ENCODE measurements around the gene KCTD1.
"Not testable (repeated sequence)": the region's sequence is repeated elsewhere in the genome, so short reads cannot be mapped to it uniquely, and the experiment has no call there.

KCTD1 gene

GRCh38 chr18:26455639-26456038, 92.7 kb downstream of the KCTD1 start:
- DNase-seq = no peak

- no peak for DNase-seq
Measured at GRCh38 chr18:26454616-26455015, 93.7 kb downstream of the KCTD1 start.

GRCh38 chr18:26454192-26454591, 94.2 kb downstream of the KCTD1 start:
- DNase-seq = no peak

GRCh38 chr18:26453386-26453901, 94.9 kb downstream of the KCTD1 start:
- DNase-seq = no peak

- DNase-seq = no peak
Measured at GRCh38 chr18:26450989-26451682, 97.2 kb downstream of the KCTD1 start.

- DNase-seq = no peak
Measured at GRCh38 chr18:26448714-26449159, 99.6 kb downstream of the KCTD1 start.

GRCh38 chr18:26443853-26444252, 104.5 kb downstream of the KCTD1 start:
- no peak for DNase-seq

- no peak for DNase-seq
Measured at GRCh38 chr18:26442126-26442525, 106.2 kb downstream of the KCTD1 start.

GRCh38 chr18:26440644-26441043, 107.7 kb downstream of the KCTD1 start:
- DNase-seq = no peak

GRCh38 chr18:26439537-26439936, 108.8 kb downstream of the KCTD1 start:
- DNase-seq = no peak

GRCh38 chr18:26438980-26439379, 109.4 kb downstream of the KCTD1 start:
- no peak for DNase-seq

GRCh38 chr18:26437634-26438033, 110.7 kb downstream of the KCTD1 start:
- DNase-seq = not testable (repeated sequence)

- DNase-seq = no peak
Measured at GRCh38 chr18:26436176-26437051, 111.9 kb downstream of the KCTD1 start.

- DNase-seq = no peak
Measured at GRCh38 chr18:26435415-26436095, 112.8 kb downstream of the KCTD1 start.

- no peak for DNase-seq
Measured at GRCh38 chr18:26434887-26435286, 113.5 kb downstream of the KCTD1 start.

GRCh38 chr18:26432651-26433424, 115.5 kb downstream of the KCTD1 start:
- no peak for DNase-seq

- no peak for DNase-seq
Measured at GRCh38 chr18:26429535-26430226, 118.7 kb downstream of the KCTD1 start.

- DNase-seq = no peak
Measured at GRCh38 chr18:26425148-26425531, 123.2 kb downstream of the KCTD1 start.

- DNase-seq = no peak
Measured at GRCh38 chr18:26424428-26425147, 123.8 kb downstream of the KCTD1 start.

- DNase-seq = no peak
Measured at GRCh38 chr18:26422472-26423162, 125.7 kb downstream of the KCTD1 start.

GRCh38 chr18:26421931-26422330, 126.4 kb downstream of the KCTD1 start:
- DNase-seq = no peak

Measured in activated T-cell treated with anti-CD3 and anti-CD28 coated beads, Interleukin-2, amount 50 U/mL, for 1 hour (primary cell).